Amygdala (tissue), 56 donors: ENCODE results near the gene LRRC28.

ENCODE experiments used
- DNase-seq, 56 donors: peaks; one replicate each; lab custom pipeline; 2025; lab: John Stamatoyannopoulos, UW

LRRC28 gene

GRCh38 chr15:99335508-99335907 lies 84.2 kb downstream of the LRRC28 start:
- no peak for DNase-seq

- no peak for DNase-seq
Observed at GRCh38 chr15:99336794-99337193, 85.5 kb downstream of the LRRC28 start.

GRCh38 chr15:99340347-99340746 lies 89.1 kb downstream of the LRRC28 start:
- no peak for DNase-seq

- no peak for DNase-seq
Observed at GRCh38 chr15:99341786-99342185, 90.5 kb downstream of the LRRC28 start.

- DNase-seq, result no peak
Observed at GRCh38 chr15:99343208-99343607, 91.9 kb downstream of the LRRC28 start.

GRCh38 chr15:99343881-99344551 lies 92.7 kb downstream of the LRRC28 start:
- peak in 16 of 56 donors; percentile 2 to 42 (median 9) for DNase-seq

- DNase-seq, result no peak
Observed at GRCh38 chr15:99344639-99345038, 93.4 kb downstream of the LRRC28 start.

GRCh38 chr15:99345242-99345641 lies 94.0 kb downstream of the LRRC28 start:
- no peak for DNase-seq

GRCh38 chr15:99345832-99346462 lies 94.7 kb downstream of the LRRC28 start:
- DNase-seq, result no peak

GRCh38 chr15:99347574-99347973 lies 96.3 kb downstream of the LRRC28 start:
- no peak for DNase-seq

GRCh38 chr15:99348412-99348811 lies 97.1 kb downstream of the LRRC28 start:
- DNase-seq, result no peak

GRCh38 chr15:99350408-99350807 lies 99.1 kb downstream of the LRRC28 start:
- DNase-seq, result no peak

GRCh38 chr15:99359769-99360168 lies 108.5 kb downstream of the LRRC28 start:
- no peak for DNase-seq

- DNase-seq, result peak in 1 of 56 donors; percentile 14
Observed at GRCh38 chr15:99361545-99362185, 110.4 kb downstream of the LRRC28 start.

GRCh38 chr15:99365242-99365641 lies 114.0 kb downstream of the LRRC28 start:
- DNase-seq, result peak in 1 of 56 donors; percentile 1

GRCh38 chr15:99366013-99366412 lies 114.7 kb downstream of the LRRC28 start:
- DNase-seq, result no peak

GRCh38 chr15:99368743-99369142 lies 117.5 kb downstream of the LRRC28 start:
- no peak for DNase-seq

- DNase-seq, result no peak
Observed at GRCh38 chr15:99369196-99369595, 117.9 kb downstream of the LRRC28 start.

- no peak for DNase-seq
Observed at GRCh38 chr15:99371180-99372103, 120.2 kb downstream of the LRRC28 start.

- no peak for DNase-seq
Observed at GRCh38 chr15:99385005-99385669, 133.9 kb downstream of the LRRC28 start.
